HL-60 (cell line): ENCODE measurements around the gene AK5.
A peak's percentile ranks its signal among the peaks of the same experiment; 100 is the strongest.

Experiments used
- DNase-seq, 2 experiments: peaks; one replicate each; pipeline ENCODE4 v3.0.0-alpha.2; 2010 to 2020; ENCODE audit warnings: low read depth in 1 of 2, low spot score in 1 of 2
- H3K27ac ChIP-seq: fragments of 250-450 bp; sonication (Bioruptor Pico); replicated peaks from 2 replicates; pipeline ENCODE4 v1.5.1; 2020; ENCODE audit warnings: mild to moderate bottlenecking, moderate library complexity
- H3K27me3 ChIP-seq: fragments of 250-450 bp; sonication (Bioruptor Pico); 2 replicates; pipeline ENCODE4 v1.5.1; 2021; ENCODE audit warnings: mild to moderate bottlenecking, moderate library complexity; ENCODE audit not compliant: insufficient read depth, poor library complexity, severe bottlenecking
- H3K4me3 ChIP-seq: replicated peaks from 2 replicates; pipeline ENCODE4 v1.5.1; 2011; ENCODE audit warnings: mild to moderate bottlenecking, control low read depth, low read length; ENCODE audit not compliant: insufficient read depth
- GABPA ChIP-seq: IDR thresholded peaks from 2 replicates; pipeline ENCODE4 v1.6.1; 2012; ENCODE audit warnings: low read depth
- POLR2AphosphoS5 ChIP-seq: IDR thresholded peaks from 2 replicates; pipeline ENCODE4 v1.6.1; 2012; ENCODE audit warnings: low read depth
- REST ChIP-seq: IDR thresholded peaks from 2 replicates; pipeline ENCODE4 v1.6.1; 2012; ENCODE audit warnings: low read depth; ENCODE audit not compliant: insufficient replicate concordance
- SPI1 ChIP-seq: IDR thresholded peaks from 2 replicates; pipeline ENCODE4 v1.6.1; 2012; ENCODE audit warnings: low read depth, mild to moderate bottlenecking, borderline replicate concordance
- TF ChIP-seq, protein P1 (sequence below): IDR thresholded peaks from one replicate; pipeline ENCODE4 v1.5.1; 2011; ENCODE audit warnings: low read length, control low read depth, inconsistent platforms; ENCODE audit not compliant: insufficient read depth

Gene AK5

GRCh38 chr1:77276941-77277340, 4.9 kb upstream of the AK5 start:
- peak; percentile 31; the same call in 1 of the 2 replicates for TF ChIP-seq SPI1
- TF ChIP-seq, protein P1, sequence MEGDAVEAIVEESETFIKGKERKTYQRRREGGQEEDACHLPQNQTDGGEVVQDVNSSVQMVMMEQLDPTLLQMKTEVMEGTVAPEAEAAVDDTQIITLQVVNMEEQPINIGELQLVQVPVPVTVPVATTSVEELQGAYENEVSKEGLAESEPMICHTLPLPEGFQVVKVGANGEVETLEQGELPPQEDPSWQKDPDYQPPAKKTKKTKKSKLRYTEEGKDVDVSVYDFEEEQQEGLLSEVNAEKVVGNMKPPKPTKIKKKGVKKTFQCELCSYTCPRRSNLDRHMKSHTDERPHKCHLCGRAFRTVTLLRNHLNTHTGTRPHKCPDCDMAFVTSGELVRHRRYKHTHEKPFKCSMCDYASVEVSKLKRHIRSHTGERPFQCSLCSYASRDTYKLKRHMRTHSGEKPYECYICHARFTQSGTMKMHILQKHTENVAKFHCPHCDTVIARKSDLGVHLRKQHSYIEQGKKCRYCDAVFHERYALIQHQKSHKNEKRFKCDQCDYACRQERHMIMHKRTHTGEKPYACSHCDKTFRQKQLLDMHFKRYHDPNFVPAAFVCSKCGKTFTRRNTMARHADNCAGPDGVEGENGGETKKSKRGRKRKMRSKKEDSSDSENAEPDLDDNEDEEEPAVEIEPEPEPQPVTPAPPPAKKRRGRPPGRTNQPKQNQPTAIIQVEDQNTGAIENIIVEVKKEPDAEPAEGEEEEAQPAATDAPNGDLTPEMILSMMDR = no peak
- Histone ChIP-seq H3K4me3 (no peak overlapping the region), H3K27ac (no peak overlapping the region), H3K27me3 (peaks cover 3% of the 10 kb centered on the region)
- no peak for DNase-seq

DNA sequence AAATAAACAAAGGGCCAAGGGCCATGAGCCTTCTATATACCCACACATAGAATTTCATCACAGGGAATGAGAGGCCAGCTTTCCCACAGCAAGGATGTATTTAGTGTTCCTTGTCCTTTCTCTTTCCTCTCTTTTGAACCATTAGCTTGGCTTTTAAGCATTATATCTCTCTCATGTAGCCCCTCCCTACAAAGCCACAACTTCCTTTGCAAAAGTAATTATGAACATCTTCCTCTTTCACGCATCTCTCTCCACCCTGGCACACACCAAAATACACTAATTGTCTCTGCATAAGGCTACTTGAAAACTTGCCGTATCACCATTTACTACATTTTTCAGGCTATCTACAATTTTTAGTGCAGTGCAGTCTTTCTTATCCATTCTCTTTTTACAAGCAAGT, 1.9 kb upstream of the AK5 start:
- H3K27me3 ChIP-seq = peaks cover 7% of the 10 kb centered on the region
- TF ChIP-seq POLR2AphosphoS5 = no peak
- TF ChIP-seq SPI1 = peak; percentile 42; the same call in 1 of the 2 replicates
- no peak for TF ChIP-seq GABPA
- TF ChIP-seq REST = no peak

DNA sequence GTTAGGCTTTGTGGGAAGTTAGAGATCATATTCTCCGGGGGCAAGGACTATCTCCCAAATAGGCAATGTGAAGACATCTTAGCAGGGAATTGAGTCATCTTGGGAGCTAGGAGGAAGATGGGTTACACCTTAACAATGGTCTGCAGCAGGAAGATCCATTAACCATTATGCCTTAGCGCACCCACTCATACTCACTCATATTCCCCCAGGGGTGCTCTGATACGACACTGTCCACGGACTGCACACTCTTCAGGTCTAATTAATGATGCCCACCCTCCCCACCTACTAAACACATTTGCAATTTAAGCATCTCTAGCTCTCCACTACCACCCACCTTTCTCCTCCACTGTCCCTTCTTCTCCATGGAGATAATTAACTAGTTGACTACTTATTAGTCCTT, 857 bp upstream of the AK5 start:
- TF ChIP-seq, protein P1 = no peak
- Histone ChIP-seq H3K27me3 (peaks cover 8% of the 10 kb centered on the region), H3K4me3 (no peak overlapping the region)

More for the DNA sequence above, 1.9 kb upstream of the AK5 start:
- H3K27ac ChIP-seq = no peak overlapping the region
- peak in 1 of 2 experiments; percentile 52 for DNase-seq
- H3K4me3 ChIP-seq = no peak overlapping the region

GRCh38 chr1:77282187-77282865, 507 bp downstream of the AK5 start:
- Histone ChIP-seq H3K27me3 (peaks cover 8% of the 10 kb centered on the region), H3K4me3 (peak overlapping the region; percentile 55), H3K27ac (no peak overlapping the region)
- no peak for TF ChIP-seq POLR2AphosphoS5
- no peak for TF ChIP-seq SPI1
- TF ChIP-seq GABPA = no peak
- TF ChIP-seq, protein P1 = no peak
- no peak for TF ChIP-seq REST
- peak in 1 of 2 experiments; percentile 26 for DNase-seq

More for the DNA sequence above, 857 bp upstream of the AK5 start:
- no peak overlapping the region for H3K27ac ChIP-seq
- DNase-seq = no peak
